Ovary (tissue), 9 donors: ENCODE data around the gene VMP1. TPM values are rescaled to one million over a fixed set of nuclear protein-coding genes. Genes with fewer than 3 reads are reported as not detected.

Experiments
- DNase-seq, 5 donors: peaks; one replicate each; pipeline ENCODE4 v3.0.0-alpha.2; 2019 to 2020
- H3K27ac ChIP-seq, 2 donors: fragments of 200-600 bp; one replicate each; pipeline versions ENCODE4 v1.5.1 to v1.8.0; 2019 to 2022
- H3K27me3 ChIP-seq: fragments of 200-600 bp; one replicate; pipeline ENCODE4 v1.8.0; 2022
- H3K36me3 ChIP-seq: fragments of 200-600 bp; sonication (generic); one replicate; pipeline ENCODE4 v1.5.1; 2019
- H3K4me1 ChIP-seq: one replicate; pipeline ENCODE4 v1.8.1; 2013; ENCODE audit warnings: mild to moderate bottlenecking, moderate library complexity; ENCODE audit not compliant: insufficient read depth
- H3K4me3 ChIP-seq: fragments of 200-600 bp; sonication (generic); one replicate; pipeline ENCODE4 v1.5.1; 2017
- H3K9me3 ChIP-seq, 2 donors: fragments of 200-600 bp in 1 of 2; sonication (generic) in 1 of 2; one replicate each; pipeline versions ENCODE4 v1.5.1 to v1.8.1; 2013 to 2019; ENCODE audit warnings: mild to moderate bottlenecking in 1 of 2, moderate library complexity in 1 of 2
- EP300 ChIP-seq: sonication (generic); formaldehyde crosslinking; IDR thresholded peaks from one replicate; pipeline ENCODE4 v1.6.1; 2017; ENCODE audit warnings: antibody characterized with exemption
- POLR2A ChIP-seq: fragments of 450-650 bp; IDR thresholded peaks from one replicate; pipeline ENCODE4 v1.6.1; 2017; ENCODE audit warnings: antibody characterized with exemption, mild to moderate bottlenecking, moderate library complexity
- WGBS, 3 donors: extraction: QIAGEN DNeasy Blood & Tissue Kit in 1 of 3; methylation state at CpG; one replicate each; pipeline versions ENCODE4 v1.1.5 to v1.1.7; 2013 to 2017; 5-methylcytosine and 5-hydroxymethylcytosine counted together
- intact Hi-C, 4 donors: fragments of 100-400 bp; cut with DNase I; formaldehyde crosslinking; loops; one replicate each; pipeline versions ENCODE4 v1.11.0 to v1.15.1; 2022 to 2023
- polyA plus RNA-seq, 2 donors: library from polyadenylated mRNA; stranded (reverse); fragments of 200-250 nt in 1 of 2; fragments of 350-450 nt in 1 of 2; fragmentation: Illumina TruSeq in 1 of 2; extraction: RNeasy Lipid Tissue Mini Kit (QIAGEN cat#74804) in 1 of 2; gene quantifications; one replicate each; pipeline ENCODE4 v1.2.3, GENCODE V29; 2013 to 2014
- total RNA-seq, 7 donors: library from RNA; depleted of rRNA in 2 of 7; stranded (reverse); fragments of >200 nt in 2 of 7; fragmentation: NEBNext Ultra II Directional in 3 of 7; extraction: Animal tissue kit (Norgen Biotek cat#: 25700) in 3 of 7; gene quantifications; one replicate each; pipeline versions ENCODE4 v1.1.0 to v1.2.4, GENCODE V29; 2016 to 2023
- TF ChIP-seq, protein P1 (sequence below), 3 donors: fragments of 450-650 bp in 2 of 3; fragments of 200-600 bp in 1 of 3; IDR thresholded peaks; one replicate each; pipeline versions ENCODE4 v1.5.1 to v1.8.0; 2016 to 2022; ENCODE audit warnings: antibody characterized with exemption in 3 of 3, mild to moderate bottlenecking in 1 of 3
- donor health status: DM: no; HTN: no; CAD: no; lungs with moderate emphysema.
- donor health status: DM: no; HTN: no; CAD: no.
- donor health status: Bipolar disorder and iron deficiency.
- donor health status: DM: yes; HTN: yes; CAD: no.
- donor health status: DM: no; HTN: no; CAD: no.
- donor health status: DM: yes; HTN: yes; CAD: no.

The VMP1 gene
- total and polyA plus RNA-seq, 9 donors = 63.5 to 667 (median 154) TPM

DNA sequence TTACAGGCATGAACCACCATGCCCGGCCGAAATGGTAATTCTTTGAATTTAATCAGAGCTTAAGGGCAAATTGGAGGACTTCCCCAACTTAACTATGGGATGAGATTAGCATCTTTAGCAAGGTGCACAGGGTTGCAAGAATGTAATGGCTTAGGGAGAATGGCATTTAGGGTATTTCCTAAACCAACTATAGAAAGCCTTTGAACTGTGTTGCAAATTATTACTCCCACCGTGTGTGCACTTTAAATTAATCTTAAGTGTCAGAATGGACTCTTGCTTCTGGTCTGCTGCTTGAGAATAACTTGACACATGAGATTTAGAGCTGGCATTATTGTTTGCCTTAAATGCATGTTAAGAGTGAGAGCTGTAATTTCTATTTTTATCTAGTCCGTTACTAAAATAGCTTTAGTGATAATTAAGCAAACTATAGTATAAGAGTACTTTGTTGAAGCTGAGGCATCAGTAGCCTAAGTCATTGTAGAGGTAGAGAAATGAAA lies 125.5 kb downstream of the VMP1 start:
- no peak for DNase-seq
- H3K4me1 ChIP-seq = peaks cover 13% of the 10 kb centered on the region

DNA sequence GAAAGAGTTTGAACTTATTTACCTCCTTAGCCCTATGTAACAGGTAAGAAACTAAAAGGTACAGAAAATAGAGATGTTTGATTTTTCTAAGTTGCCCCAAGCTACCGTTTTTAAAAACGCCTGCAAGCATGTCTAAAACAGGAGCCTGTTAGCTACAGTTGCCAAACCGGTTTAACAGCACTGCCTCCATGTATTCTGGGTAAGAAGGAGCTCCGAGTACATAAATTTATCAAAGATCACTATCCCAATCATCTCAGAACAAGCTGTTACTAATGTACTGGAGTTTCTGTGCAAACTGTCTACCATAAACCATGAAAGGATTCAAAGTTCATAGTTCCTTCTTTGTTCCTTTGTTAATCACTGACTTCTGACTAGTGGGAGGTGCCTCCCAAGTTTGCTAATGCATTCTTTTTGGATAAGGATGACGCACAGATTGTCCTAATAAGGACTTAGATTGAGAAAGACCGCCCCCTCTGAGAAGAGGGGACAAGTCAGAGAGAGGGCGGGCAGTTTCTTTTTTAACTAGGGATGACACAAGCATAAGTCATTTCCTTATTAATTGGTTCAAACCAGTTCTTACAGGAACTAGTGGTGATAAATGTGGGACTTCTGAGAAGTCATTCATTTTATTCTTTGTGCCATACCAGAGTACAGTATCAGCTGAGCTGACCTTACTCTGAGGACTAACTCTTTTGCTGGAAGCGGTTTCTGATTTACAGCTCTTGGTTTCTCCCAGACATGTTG lies 130.0 kb downstream of the VMP1 start:
- Histone ChIP-seq H3K27ac (peak overlapping the region; percentile 82 to 89), H3K4me1 (peaks cover 3% of the 10 kb centered on the region), H3K36me3 (no peaks in the 10 kb centered on the region), H3K27me3 (no peaks in the 10 kb centered on the region), H3K9me3 (no peaks in the 10 kb centered on the region), H3K4me3 (peak overlapping the region; percentile 63)
- WGBS, 3 donors = 1 to 2% (median 2%) methylated on average over 8 of the region's 8 CpGs
- intact Hi-C loops = no loop called here
- TF ChIP-seq POLR2A = peak; percentile 16
- TF ChIP-seq, protein P1, sequence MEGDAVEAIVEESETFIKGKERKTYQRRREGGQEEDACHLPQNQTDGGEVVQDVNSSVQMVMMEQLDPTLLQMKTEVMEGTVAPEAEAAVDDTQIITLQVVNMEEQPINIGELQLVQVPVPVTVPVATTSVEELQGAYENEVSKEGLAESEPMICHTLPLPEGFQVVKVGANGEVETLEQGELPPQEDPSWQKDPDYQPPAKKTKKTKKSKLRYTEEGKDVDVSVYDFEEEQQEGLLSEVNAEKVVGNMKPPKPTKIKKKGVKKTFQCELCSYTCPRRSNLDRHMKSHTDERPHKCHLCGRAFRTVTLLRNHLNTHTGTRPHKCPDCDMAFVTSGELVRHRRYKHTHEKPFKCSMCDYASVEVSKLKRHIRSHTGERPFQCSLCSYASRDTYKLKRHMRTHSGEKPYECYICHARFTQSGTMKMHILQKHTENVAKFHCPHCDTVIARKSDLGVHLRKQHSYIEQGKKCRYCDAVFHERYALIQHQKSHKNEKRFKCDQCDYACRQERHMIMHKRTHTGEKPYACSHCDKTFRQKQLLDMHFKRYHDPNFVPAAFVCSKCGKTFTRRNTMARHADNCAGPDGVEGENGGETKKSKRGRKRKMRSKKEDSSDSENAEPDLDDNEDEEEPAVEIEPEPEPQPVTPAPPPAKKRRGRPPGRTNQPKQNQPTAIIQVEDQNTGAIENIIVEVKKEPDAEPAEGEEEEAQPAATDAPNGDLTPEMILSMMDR (IDR thresholded peaks at IDR 0.05) = no peak
- TF ChIP-seq EP300 = peak; percentile 93
- peak in 2 of 5 donors; percentile 59 to 79 for DNase-seq

More for the DNA sequence above, 125.5 kb downstream of the VMP1 start:
- intact Hi-C loops = no loop called here
- H3K27ac ChIP-seq = no peak overlapping the region
- H3K27me3 ChIP-seq = no peaks in the 10 kb centered on the region
- no peak overlapping the region for H3K4me3 ChIP-seq
- H3K36me3 ChIP-seq = no peaks in the 10 kb centered on the region
- 69 to 81% (median 72%) methylated on average over 4 of the region's 4 CpGs for WGBS, 3 donors
- TF ChIP-seq, protein P1 (IDR thresholded peaks at IDR 0.05) = no peak
- TF ChIP-seq EP300 = no peak
- TF ChIP-seq POLR2A = no peak
- no peaks in the 10 kb centered on the region for H3K9me3 ChIP-seq

DNA sequence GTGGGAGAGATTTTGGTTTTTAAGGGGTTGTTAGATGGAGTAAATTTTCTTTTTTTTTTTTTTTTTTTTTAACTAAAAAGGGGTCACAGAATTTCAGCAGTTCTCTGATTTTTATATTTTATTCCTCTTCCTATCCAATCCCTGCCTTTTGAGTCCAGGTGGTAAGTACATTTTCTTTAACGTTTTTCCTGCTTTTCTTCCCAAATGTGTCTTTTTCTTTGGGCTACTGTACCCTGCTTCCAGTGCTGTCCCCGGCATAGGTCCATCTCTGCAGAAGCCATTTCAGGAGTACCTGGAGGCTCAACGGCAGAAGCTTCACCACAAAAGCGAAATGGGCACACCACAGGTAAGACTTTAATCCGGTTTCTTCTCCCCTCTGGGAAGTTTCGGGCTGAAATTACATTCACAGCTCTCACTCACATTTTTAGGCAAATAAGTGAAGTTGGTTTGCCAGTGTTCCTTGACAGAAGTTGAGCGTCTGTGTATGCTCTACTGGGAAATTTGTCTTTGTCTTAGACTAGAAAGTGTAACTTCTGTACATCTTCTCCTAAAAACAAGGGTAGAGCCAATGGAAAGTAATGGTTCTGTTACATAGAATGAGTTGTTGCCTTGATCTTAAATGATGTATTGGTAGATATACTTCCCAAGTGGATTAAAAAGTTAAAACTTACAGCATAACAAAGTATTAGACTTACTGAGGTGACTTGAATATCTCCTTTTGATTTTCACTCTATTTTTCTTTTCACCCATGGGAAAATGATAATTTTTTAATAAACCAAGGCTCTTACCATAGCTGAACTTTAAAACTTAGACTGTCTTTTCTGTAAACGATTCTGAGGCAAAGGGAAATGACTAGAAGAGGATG lies 130.8 kb downstream of the VMP1 start:
- Histone ChIP-seq H3K36me3 (no peaks in the 10 kb centered on the region), H3K9me3 (no peaks in the 10 kb centered on the region), H3K4me1 (peaks cover 3% of the 10 kb centered on the region), H3K27ac (peak overlapping the region; percentile 82 to 89), H3K27me3 (no peaks in the 10 kb centered on the region), H3K4me3 (peak overlapping the region; percentile 63)
- intact Hi-C loops = no loop called here
- peak in 1 of 5 donors; percentile 25 for DNase-seq
- WGBS, 3 donors = 1 to 3% (median 3%) methylated on average over 8 of the region's 8 CpGs
- TF ChIP-seq POLR2A (no peak), EP300 (no peak)
- TF ChIP-seq, protein P1 (IDR thresholded peaks at IDR 0.05) = no peak

DNA sequence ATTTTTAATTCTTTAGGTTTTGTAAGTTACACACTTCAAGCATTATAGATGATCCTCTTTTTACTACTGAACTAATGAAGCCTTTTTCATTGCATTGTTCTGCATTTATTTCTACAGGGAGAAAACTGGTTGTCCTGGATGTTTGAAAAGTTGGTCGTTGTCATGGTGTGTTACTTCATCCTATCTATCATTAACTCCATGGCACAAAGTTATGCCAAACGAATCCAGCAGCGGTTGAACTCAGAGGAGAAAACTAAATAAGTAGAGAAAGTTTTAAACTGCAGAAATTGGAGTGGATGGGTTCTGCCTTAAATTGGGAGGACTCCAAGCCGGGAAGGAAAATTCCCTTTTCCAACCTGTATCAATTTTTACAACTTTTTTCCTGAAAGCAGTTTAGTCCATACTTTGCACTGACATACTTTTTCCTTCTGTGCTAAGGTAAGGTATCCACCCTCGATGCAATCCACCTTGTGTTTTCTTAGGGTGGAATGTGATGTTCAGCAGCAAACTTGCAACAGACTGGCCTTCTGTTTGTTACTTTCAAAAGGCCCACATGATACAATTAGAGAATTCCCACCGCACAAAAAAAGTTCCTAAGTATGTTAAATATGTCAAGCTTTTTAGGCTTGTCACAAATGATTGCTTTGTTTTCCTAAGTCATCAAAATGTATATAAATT lies 132.3 kb downstream of the VMP1 start:
- Histone ChIP-seq H3K36me3 (no peaks in the 10 kb centered on the region), H3K9me3 (no peaks in the 10 kb centered on the region), H3K27ac (peak overlapping the region; percentile 82 to 89), H3K27me3 (no peaks in the 10 kb centered on the region), H3K4me1 (peaks cover 3% of the 10 kb centered on the region), H3K4me3 (peak overlapping the region; percentile 63)
- TF ChIP-seq POLR2A (no peak), EP300 (no peak)
- TF ChIP-seq, protein P1 (IDR thresholded peaks at IDR 0.05) = no peak
- intact Hi-C loops = no loop called here
- WGBS, 3 donors = 3 to 5% (median 4%) methylated on average over 6 of the region's 6 CpGs
- no peak for DNase-seq
